ENCODE results near the gene DNAJC16. TPM values are rescaled to one million over a fixed set of nuclear protein-coding genes. Genes with fewer than 3 reads are reported as not detected.

The DNAJC16 gene
- total and polyA plus RNA-seq, 9 of the 15 experiments (the other 6 are each of a cell fraction or from before 2014, with no cell fraction given) = 6.9 to 16.8 (median 12.8) TPM

GRCh38 chr1:15617173-15618076, 90.8 kb downstream of the DNAJC16 start, which contains the start of gene DDI2 (continued):
- TF ChIP-seq SMAD1 (IDR thresholded peaks at IDR 0.05; ENCODE audit: low read depth, low read length, partially characterized antibody) (peak; percentile 20), ZNF764 (CRISPR knock-in tag; IDR thresholded peaks at IDR 0.05; ENCODE audit: low read depth) (peak; percentile 77), TAF7 (tag; IDR thresholded peaks at IDR 0.05) (no peak), CAMTA2 (CRISPR knock-in tag; conservative IDR thresholded peaks at IDR 0.05) (0 out of 2 replicates have a peak, but pooled peaks have one; percentile 62), FOXK2 (conservative IDR thresholded peaks at IDR 0.05 in 1 of 2, IDR thresholded peaks at IDR 0.05 in 1 of 2; ENCODE audit: low read depth in 2 of 2) (0 out of 4 replicates have a peak, but pooled peaks have one; percentile 5 to 13), ZBTB11 (CRISPR knock-in tag; IDR thresholded peaks at IDR 0.05) (peak in 1 of 3 experiments; percentile 80; a peak in 1 of 6 replicates), BHLHE40 (IDR thresholded peaks at IDR 0.05; ENCODE audit: low read length) (peak; percentile 87), ZNF436 (CRISPR knock-in tag; IDR thresholded peaks at IDR 0.05) (no peak), ZNF766 (CRISPR knock-in tag; conservative IDR thresholded peaks at IDR 0.05) (0 out of 2 replicates have a peak, but pooled peaks have one; percentile 70), ZNF431 (CRISPR knock-in tag; IDR thresholded peaks at IDR 0.05) (0 out of 2 replicates have a peak, but pooled peaks have one; percentile 17), IRF2 (CRISPR knock-in tag; IDR thresholded peaks at IDR 0.05) (no peak; the same call in 1 of the 2 replicates), MXD1 (CRISPR knock-in tag; IDR thresholded peaks at IDR 0.05; ENCODE audit: borderline replicate concordance, poor library complexity, severe bottlenecking) (peak; percentile 60), ZNF41 (CRISPR knock-in tag; conservative IDR thresholded peaks at IDR 0.05) (no peak), ZMIZ1 (IDR thresholded peaks at IDR 0.05; ENCODE audit: low read depth in 2 of 2, low read length in 2 of 2) (0 out of 4 replicates have a peak, but pooled peaks of 1 of the 2 experiments have one; percentile 29), RAD21 (CRISPR knock-in tag; conservative IDR thresholded peaks at IDR 0.05 in 1 of 2, IDR thresholded peaks at IDR 0.05 in 1 of 2) (0 out of 4 replicates have a peak, but pooled peaks of 1 of the 2 experiments have one; percentile 5)

Data from K562 (cell line).